NCI-H345 treated with DMSO at 0.1 percent for 48 hours (cell line): ENCODE results near the gene PRSS33.

ENCODE experiments used
- DNase-seq: peaks from one replicate; lab custom pipeline; 2025; ENCODE audit not compliant: unreplicated experiment; lab: John Stamatoyannopoulos, UW

PRSS33 gene

GRCh38 chr16:2765462-2766404 lies 21.6 kb downstream of the PRSS33 start:
- DNase-seq = no peak

- no peak for DNase-seq
Measured at GRCh38 chr16:2764718-2765117, 22.6 kb downstream of the PRSS33 start.

GRCh38 chr16:2763173-2763572 lies 24.2 kb downstream of the PRSS33 start:
- DNase-seq = no peak

- DNase-seq = no peak
Measured at GRCh38 chr16:2762711-2763110, 24.6 kb downstream of the PRSS33 start.

GRCh38 chr16:2761886-2762583 lies 25.3 kb downstream of the PRSS33 start:
- no peak for DNase-seq

GRCh38 chr16:2761472-2761871 lies 25.9 kb downstream of the PRSS33 start:
- DNase-seq = no peak

GRCh38 chr16:2757344-2757743 lies 30.0 kb downstream of the PRSS33 start:
- DNase-seq = no peak

- DNase-seq = no peak
Measured at GRCh38 chr16:2756288-2757015, 30.9 kb downstream of the PRSS33 start.

GRCh38 chr16:2755158-2755557 lies 32.2 kb downstream of the PRSS33 start:
- DNase-seq = no peak

- no peak for DNase-seq
Measured at GRCh38 chr16:2753733-2754020, 33.7 kb downstream of the PRSS33 start.

- peak; percentile 66 for DNase-seq
Measured at GRCh38 chr16:2752850-2753732, 34.3 kb downstream of the PRSS33 start.

GRCh38 chr16:2752035-2752849 lies 35.1 kb downstream of the PRSS33 start, which contains the start of gene SRRM2:
Gene SRRM2, plus strand, starts transcription at chr16:2752638. Its CDS starts 3,727 bp downstream, at chr16:2756365.
- DNase-seq = peak; percentile 94

GRCh38 chr16:2751577-2752034 lies 35.8 kb downstream of the PRSS33 start:
- peak; percentile 76 for DNase-seq

GRCh38 chr16:2749936-2750335 lies 37.4 kb downstream of the PRSS33 start:
- no peak for DNase-seq

GRCh38 chr16:2749476-2749875 lies 37.9 kb downstream of the PRSS33 start:
- DNase-seq = no peak

- no peak for DNase-seq
Measured at GRCh38 chr16:2748757-2749455, 38.5 kb downstream of the PRSS33 start.

- DNase-seq = no peak
Measured at GRCh38 chr16:2745961-2746360, 41.4 kb downstream of the PRSS33 start.

GRCh38 chr16:2745116-2745890 lies 42.1 kb downstream of the PRSS33 start:
- DNase-seq = no peak
